Endothelial cell of umbilical vein (primary cell): ENCODE results near the gene AGPS.

Experiments
- CTCF ChIP-seq, 2 donors: IDR thresholded peaks; 1 replicate in 1 of 2; 2 replicates in 1 of 2; pipeline ENCODE4 v1.5.1; 2011; ENCODE audit warnings: low read length in 2 of 2, mild to moderate bottlenecking in 2 of 2, moderate library complexity in 2 of 2, control low read depth in 1 of 2, inconsistent platforms in 1 of 2, low read depth in 1 of 2; ENCODE audit not compliant: insufficient read depth in 1 of 2; ENCODE audit errors: extremely low read depth in 1 of 2
- MAX ChIP-seq: IDR thresholded peaks from 2 replicates; pipeline ENCODE4 v1.6.1; 2011; ENCODE audit not compliant: insufficient read depth, insufficient read length

GRCh38 chr2:177525351-177525924, 132.9 kb downstream of the AGPS start:
- no peak for TF ChIP-seq MAX
- no peak for TF ChIP-seq CTCF (IDR thresholded peaks at IDR 0.05; ENCODE audit: extremely low read depth in 1 of 2, insufficient read depth in 1 of 2, low read depth in 1 of 2, low read length in 2 of 2)
